Smooth muscle cell (in vitro differentiated cells): Measurements from ENCODE around the gene CNNM2. TPM values are rescaled to one million over a fixed set of nuclear protein-coding genes. Genes with fewer than 3 reads are reported as not detected.

Experiments used
- DNase-seq: peaks from one replicate; lab custom pipeline; 2025; ENCODE audit not compliant: unreplicated experiment; lab: John Stamatoyannopoulos, UW
- H2AFZ ChIP-seq: fragments of 200-600 bp; sonication (generic); 2 replicates; pipeline ENCODE4 v1.6.0; 2016; ENCODE audit warnings: antibody characterized with exemption, low read depth, mild to moderate bottlenecking
- H3F3A ChIP-seq: fragments of 200-600 bp; sonication (generic); 2 replicates; pipeline ENCODE4 v1.6.0; 2017; ENCODE audit warnings: antibody characterized with exemption, low read depth
- H3K27ac ChIP-seq: fragments of 200-600 bp; sonication (generic); 2 replicates; pipeline ENCODE4 v1.5.1; 2016; ENCODE audit warnings: low read depth, mild to moderate bottlenecking
- H3K27me3 ChIP-seq: fragments of 200-600 bp; sonication (generic); 2 replicates; pipeline ENCODE4 v1.6.1; 2016; ENCODE audit warnings: low read depth, mild to moderate bottlenecking
- H3K36me3 ChIP-seq: fragments of 200-600 bp; sonication (generic); 2 replicates; pipeline ENCODE4 v1.5.1; 2016; ENCODE audit warnings: low read depth
- H3K4me1 ChIP-seq: fragments of 200-600 bp; sonication (generic); 2 replicates; pipeline ENCODE4 v1.5.1; 2016; ENCODE audit warnings: low read depth
- H3K4me2 ChIP-seq: fragments of 200-600 bp; sonication (generic); 2 replicates; pipeline ENCODE4 v1.6.0; 2016; ENCODE audit warnings: mild to moderate bottlenecking
- H3K4me3 ChIP-seq: fragments of 200-600 bp; sonication (generic); 2 replicates; pipeline ENCODE4 v1.5.1; 2016; ENCODE audit warnings: mild to moderate bottlenecking
- H3K79me2 ChIP-seq: fragments of 200-600 bp; sonication (generic); 2 replicates; pipeline ENCODE4 v1.6.0; 2016; ENCODE audit warnings: low read depth, mild to moderate bottlenecking
- H3K9ac ChIP-seq: fragments of 200-600 bp; sonication (generic); 2 replicates; pipeline ENCODE4 v1.6.0; 2016; ENCODE audit warnings: low read depth
- H3K9me3 ChIP-seq: fragments of 200-600 bp; sonication (generic); replicated peaks from 2 replicates; pipeline ENCODE4 v1.5.1; 2016; ENCODE audit warnings: low read depth
- H4K20me1 ChIP-seq: fragments of 200-600 bp; sonication (generic); 2 replicates; pipeline ENCODE4 v1.6.0; 2016; ENCODE audit warnings: low read depth
- WGBS: methylation state at CpG from one replicate; pipeline ENCODE4 v1.1.7; 2016; ENCODE audit warnings: low lambda C conversion rate; 5-methylcytosine and 5-hydroxymethylcytosine counted together
- polyA plus RNA-seq: library from polyadenylated mRNA; unstranded; fragments of >200 nt; fragmentation: Nextera tagmentation; extraction: Ambion mirVana; gene quantifications from 2 replicates; pipeline ENCODE4 v1.2.1, GENCODE V29; 2016
- total RNA-seq: library from RNA; depleted of rRNA; stranded (reverse); fragments of >200 nt; gene quantifications from 2 replicates; pipeline ENCODE4 v1.2.3, GENCODE V29; 2014
- TF ChIP-seq, protein P1 (sequence below): fragments of 200-600 bp; sonication (generic); IDR thresholded peaks from 2 replicates; pipeline ENCODE4 v1.5.1; 2017; ENCODE audit warnings: borderline replicate concordance, mild to moderate bottlenecking, antibody characterized with exemption; ENCODE audit not compliant: insufficient read depth, poor library complexity, severe bottlenecking

The CNNM2 gene
- total and polyA plus RNA-seq, 2 experiments from 2014 or later = 5.5 to 8.4 TPM

- Histone ChIP-seq H3K4me2 (no peak overlapping the region), H3K9me3 (no peaks in the 10 kb centered on the region), H3K27ac (no peak overlapping the region), H3K79me2 (no peaks in the 10 kb centered on the region), H3K4me3 (no peak overlapping the region), H3K36me3 (no peaks in the 10 kb centered on the region), H3K27me3 (no peaks in the 10 kb centered on the region), H3K4me1 (no peaks in the 10 kb centered on the region), H2AFZ (no peak overlapping the region), H3K9ac (no peak overlapping the region), H3F3A (no peaks in the 10 kb centered on the region), H4K20me1 (no peaks in the 10 kb centered on the region)
- no peak for DNase-seq
- TF ChIP-seq, protein P1, sequence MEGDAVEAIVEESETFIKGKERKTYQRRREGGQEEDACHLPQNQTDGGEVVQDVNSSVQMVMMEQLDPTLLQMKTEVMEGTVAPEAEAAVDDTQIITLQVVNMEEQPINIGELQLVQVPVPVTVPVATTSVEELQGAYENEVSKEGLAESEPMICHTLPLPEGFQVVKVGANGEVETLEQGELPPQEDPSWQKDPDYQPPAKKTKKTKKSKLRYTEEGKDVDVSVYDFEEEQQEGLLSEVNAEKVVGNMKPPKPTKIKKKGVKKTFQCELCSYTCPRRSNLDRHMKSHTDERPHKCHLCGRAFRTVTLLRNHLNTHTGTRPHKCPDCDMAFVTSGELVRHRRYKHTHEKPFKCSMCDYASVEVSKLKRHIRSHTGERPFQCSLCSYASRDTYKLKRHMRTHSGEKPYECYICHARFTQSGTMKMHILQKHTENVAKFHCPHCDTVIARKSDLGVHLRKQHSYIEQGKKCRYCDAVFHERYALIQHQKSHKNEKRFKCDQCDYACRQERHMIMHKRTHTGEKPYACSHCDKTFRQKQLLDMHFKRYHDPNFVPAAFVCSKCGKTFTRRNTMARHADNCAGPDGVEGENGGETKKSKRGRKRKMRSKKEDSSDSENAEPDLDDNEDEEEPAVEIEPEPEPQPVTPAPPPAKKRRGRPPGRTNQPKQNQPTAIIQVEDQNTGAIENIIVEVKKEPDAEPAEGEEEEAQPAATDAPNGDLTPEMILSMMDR = no peak
These were observed 13.7 kb upstream of the CNNM2 start for GRCh38 chr10:102904346-102904745.

GRCh38 chr10:102906507-102906906, 11.6 kb upstream of the CNNM2 start:
- H3K27me3 ChIP-seq = no peaks in the 10 kb centered on the region
- 92% methylated on average over 4 of the region's 4 CpGs for WGBS
- H3F3A ChIP-seq = no peaks in the 10 kb centered on the region
- TF ChIP-seq, protein P1 = no peak
- no peak overlapping the region for H2AFZ ChIP-seq
- no peaks in the 10 kb centered on the region for H3K79me2 ChIP-seq
- no peak overlapping the region for H3K9ac ChIP-seq
- H4K20me1 ChIP-seq = no peaks in the 10 kb centered on the region
- H3K9me3 ChIP-seq = no peaks in the 10 kb centered on the region
- H3K36me3 ChIP-seq = no peaks in the 10 kb centered on the region
- no peak for DNase-seq
- H3K4me2 ChIP-seq = no peak overlapping the region
- no peak overlapping the region for H3K27ac ChIP-seq
- H3K4me1 ChIP-seq = no peaks in the 10 kb centered on the region
- H3K4me3 ChIP-seq = no peak overlapping the region

GRCh38 chr10:102914781-102915180, 3.3 kb upstream of the CNNM2 start:
- Histone ChIP-seq H3K27ac (no peak overlapping the region), H3F3A (no peaks in the 10 kb centered on the region), H4K20me1 (peaks cover 2% of the 10 kb centered on the region), H3K4me3 (no peak overlapping the region), H3K27me3 (peaks cover 10% of the 10 kb centered on the region), H3K4me2 (no peak overlapping the region), H3K9ac (no peak overlapping the region), H3K36me3 (no peaks in the 10 kb centered on the region), H3K4me1 (peaks cover 10% of the 10 kb centered on the region), H2AFZ (no peak overlapping the region), H3K79me2 (no peaks in the 10 kb centered on the region), H3K9me3 (no peaks in the 10 kb centered on the region)
- DNase-seq = no peak
- 81% methylated on average over 1 of the region's 1 CpG for WGBS
- TF ChIP-seq, protein P1 = no peak

GRCh38 chr10:102916173-102916572, 1.9 kb upstream of the CNNM2 start:
- Histone ChIP-seq H3K9ac (no peak overlapping the region), H2AFZ (no peak overlapping the region), H4K20me1 (peaks cover 16% of the 10 kb centered on the region), H3K4me3 (no peak overlapping the region), H3K36me3 (no peaks in the 10 kb centered on the region), H3K9me3 (no peaks in the 10 kb centered on the region), H3F3A (no peaks in the 10 kb centered on the region), H3K4me2 (peak overlapping the region; percentile 98), H3K27ac (no peak overlapping the region), H3K79me2 (no peaks in the 10 kb centered on the region), H3K4me1 (peaks cover 24% of the 10 kb centered on the region), H3K27me3 (peaks cover 15% of the 10 kb centered on the region)
- no peak for DNase-seq
- TF ChIP-seq, protein P1 = no peak
- WGBS = 89% methylated on average over 7 of the region's 7 CpGs
